ENCODE measurements around the gene ARHGAP21.
"Not testable (repeated sequence)": the region's sequence is repeated elsewhere in the genome, so short reads cannot be mapped to it uniquely, and the experiment has no call there.

ARHGAP21 gene

GRCh38 chr10:24723788-24724380 lies at the start of gene ARHGAP21:
Gene ARHGAP21, minus strand, starts transcription at chr10:24723887. Its CDS starts 1,988 bp downstream, at chr10:24721899.
- DNase-seq (ENCODE audit: low read depth) = peak; percentile 70

- no peak for DNase-seq (ENCODE audit: low read depth)
These were observed 48.4 kb upstream of the ARHGAP21 start for GRCh38 chr10:24771943-24772694.

GRCh38 chr10:24764991-24765390 lies 41.3 kb upstream of the ARHGAP21 start:
- DNase-seq (ENCODE audit: low read depth) = not testable (repeated sequence)

GRCh38 chr10:24762966-24763623 lies 39.4 kb upstream of the ARHGAP21 start:
- DNase-seq (ENCODE audit: low read depth) = no peak

GRCh38 chr10:24762161-24762924 lies 38.7 kb upstream of the ARHGAP21 start:
- no peak for DNase-seq (ENCODE audit: low read depth)

GRCh38 chr10:24759672-24760071 lies 36.0 kb upstream of the ARHGAP21 start:
- no peak for DNase-seq (ENCODE audit: low read depth)

GRCh38 chr10:24758254-24758653 lies 34.6 kb upstream of the ARHGAP21 start:
- not testable (repeated sequence) for DNase-seq (ENCODE audit: low read depth)

GRCh38 chr10:24756283-24756682 lies 32.6 kb upstream of the ARHGAP21 start:
- no peak for DNase-seq (ENCODE audit: low read depth)

GRCh38 chr10:24751716-24752115 lies 28.0 kb upstream of the ARHGAP21 start:
- DNase-seq (ENCODE audit: low read depth) = no peak

GRCh38 chr10:24750695-24751094 lies 27.0 kb upstream of the ARHGAP21 start:
- DNase-seq (ENCODE audit: low read depth) = no peak

GRCh38 chr10:24748214-24748613 lies 24.5 kb upstream of the ARHGAP21 start:
- no peak for DNase-seq (ENCODE audit: low read depth)

- DNase-seq (ENCODE audit: low read depth) = no peak
These were observed 21.3 kb upstream of the ARHGAP21 start for GRCh38 chr10:24744946-24745345.

GRCh38 chr10:24740714-24741113 lies 17.0 kb upstream of the ARHGAP21 start:
- no peak for DNase-seq (ENCODE audit: low read depth)

GRCh38 chr10:24737001-24737400 lies 13.3 kb upstream of the ARHGAP21 start:
- no peak for DNase-seq (ENCODE audit: low read depth)

GRCh38 chr10:24731942-24732341 lies 8.3 kb upstream of the ARHGAP21 start:
- no peak for DNase-seq (ENCODE audit: low read depth)

- DNase-seq (ENCODE audit: low read depth) = no peak
These were observed 7.1 kb upstream of the ARHGAP21 start for GRCh38 chr10:24730811-24731210.

- DNase-seq (ENCODE audit: low read depth) = no peak
These were observed 4.1 kb upstream of the ARHGAP21 start for GRCh38 chr10:24727786-24728185.

- DNase-seq (ENCODE audit: low read depth) = no peak
These were observed 2.9 kb upstream of the ARHGAP21 start for GRCh38 chr10:24726626-24727025.

GRCh38 chr10:24726029-24726428 lies 2.3 kb upstream of the ARHGAP21 start:
- not testable (repeated sequence) for DNase-seq (ENCODE audit: low read depth)

GRCh38 chr10:24724381-24725228 lies 918 bp upstream of the ARHGAP21 start:
- DNase-seq (ENCODE audit: low read depth) = peak; percentile 92

GRCh38 chr10:24723386-24723787 lies 300 bp downstream of the ARHGAP21 start:
- no peak for DNase-seq (ENCODE audit: low read depth)

All from fibroblast of the conjunctiva (primary cell).